BE2C (cell line): ENCODE measurements around the gene CISD3.
A peak's percentile ranks its signal among the peaks of the same experiment; 100 is the strongest.

Source experiments
- DNase-seq: peaks from one replicate; pipeline ENCODE4 v3.0.0-alpha.2; 2020
- H3K27me3 ChIP-seq: fragments of 250-450 bp; sonication (Bioruptor Pico); 2 replicates; pipeline ENCODE4 v1.5.1; 2020; ENCODE audit warnings: mild to moderate bottlenecking
- H3K36me3 ChIP-seq: fragments of 250-450 bp; sonication (Bioruptor Pico); 2 replicates; pipeline ENCODE4 v1.5.1; 2020; ENCODE audit warnings: mild to moderate bottlenecking
- H3K4me1 ChIP-seq: fragments of 250-450 bp; sonication (Bioruptor Pico); 2 replicates; pipeline ENCODE4 v1.5.1; 2020
- H3K4me3 ChIP-seq: 2 replicates; pipeline ENCODE4 v1.5.1; 2011; ENCODE audit warnings: low read depth, low read length
- H3K9me3 ChIP-seq: fragments of 250-450 bp; sonication (Bioruptor Pico); 2 replicates; pipeline ENCODE4 v1.5.1; 2020
- CTCF ChIP-seq: IDR thresholded peaks from 2 replicates; pipeline ENCODE4 v1.5.1; 2012; ENCODE audit warnings: mild to moderate bottlenecking, low read depth, low read length

The CISD3 gene

GRCh38 chr17:38730526-38731379 is 612 bp downstream of the CISD3 start:
- DNase-seq: peak; percentile 89
- Histone ChIP-seq H3K4me1 (peaks cover 13% of the 10 kb centered on the region), H3K9me3 (no peaks in the 10 kb centered on the region), H3K27me3 (no peaks in the 10 kb centered on the region), H3K4me3 (peak overlapping the region; percentile 87), H3K36me3 (peaks cover 35% of the 10 kb centered on the region)
- TF ChIP-seq CTCF: no peak

- Histone ChIP-seq H3K9me3 (no peaks in the 10 kb centered on the region), H3K4me1 (peaks cover 14% of the 10 kb centered on the region), H3K4me3 (peak overlapping the region; percentile 87), H3K36me3 (peaks cover 44% of the 10 kb centered on the region), H3K27me3 (no peaks in the 10 kb centered on the region)
- no peak for DNase-seq
- no peak for TF ChIP-seq CTCF
Observed at GRCh38 chr17:38731526-38732294, 1.6 kb downstream of the CISD3 start.

GRCh38 chr17:38732376-38733281 is 2.5 kb downstream of the CISD3 start:
- Histone ChIP-seq H3K9me3 (no peaks in the 10 kb centered on the region), H3K4me1 (peaks cover 14% of the 10 kb centered on the region), H3K36me3 (peaks cover 53% of the 10 kb centered on the region), H3K4me3 (no peak overlapping the region), H3K27me3 (no peaks in the 10 kb centered on the region)
- TF ChIP-seq CTCF: no peak
- no peak for DNase-seq

- DNase-seq: no peak
- Histone ChIP-seq H3K9me3 (no peaks in the 10 kb centered on the region), H3K36me3 (peaks cover 58% of the 10 kb centered on the region), H3K27me3 (no peaks in the 10 kb centered on the region), H3K4me1 (peaks cover 14% of the 10 kb centered on the region), H3K4me3 (no peak overlapping the region)
- no peak for TF ChIP-seq CTCF
Observed at GRCh38 chr17:38733282-38733981, 3.3 kb downstream of the CISD3 start.

- peak; percentile 49 for TF ChIP-seq CTCF
- H3K27me3 ChIP-seq: no peaks in the 10 kb centered on the region
- peaks cover 67% of the 10 kb centered on the region for H3K36me3 ChIP-seq
- peaks cover 14% of the 10 kb centered on the region for H3K4me1 ChIP-seq
- DNase-seq: peak; percentile 49
- H3K4me3 ChIP-seq: no peak overlapping the region
- H3K9me3 ChIP-seq: no peaks in the 10 kb centered on the region
Observed at GRCh38 chr17:38733982-38734973, 4.1 kb downstream of the CISD3 start.
